Stimulated activated naive CD8-positive, alpha-beta T cell treated with anti-CD3 and anti-CD28 coated beads, Interleukin-15, Interleukin-2, amounts not matched to agents 100 ng/mL and 50 ng/mL, for 24 hours (primary cell): ENCODE measurements around the gene VPS4A.
"Not testable (repeated sequence)": the region's sequence is repeated elsewhere in the genome, so short reads cannot be mapped to it uniquely, and the experiment has no call there.

Experiments
- H3K27ac Mint-ChIP-seq: one replicate; pipeline ENCODE4 v1.8.0; 2021; ENCODE audit warnings: mild to moderate bottlenecking, mixed read lengths
- H3K27me3 Mint-ChIP-seq: one replicate; pipeline ENCODE4 v1.8.0; 2021; ENCODE audit warnings: mixed read lengths
- H3K36me3 Mint-ChIP-seq: one replicate; pipeline ENCODE4 v1.8.0; 2021; ENCODE audit warnings: low read depth, mixed read lengths
- H3K4me1 Mint-ChIP-seq: one replicate; pipeline ENCODE4 v1.8.0; 2021; ENCODE audit warnings: low read depth, mixed read lengths
- H3K4me3 Mint-ChIP-seq: one replicate; pipeline ENCODE4 v1.8.0; 2021; ENCODE audit warnings: mild to moderate bottlenecking, mixed read lengths
- H3K9me3 Mint-ChIP-seq: one replicate; pipeline ENCODE4 v1.8.0; 2021; ENCODE audit warnings: mixed read lengths

The VPS4A gene

DNA sequence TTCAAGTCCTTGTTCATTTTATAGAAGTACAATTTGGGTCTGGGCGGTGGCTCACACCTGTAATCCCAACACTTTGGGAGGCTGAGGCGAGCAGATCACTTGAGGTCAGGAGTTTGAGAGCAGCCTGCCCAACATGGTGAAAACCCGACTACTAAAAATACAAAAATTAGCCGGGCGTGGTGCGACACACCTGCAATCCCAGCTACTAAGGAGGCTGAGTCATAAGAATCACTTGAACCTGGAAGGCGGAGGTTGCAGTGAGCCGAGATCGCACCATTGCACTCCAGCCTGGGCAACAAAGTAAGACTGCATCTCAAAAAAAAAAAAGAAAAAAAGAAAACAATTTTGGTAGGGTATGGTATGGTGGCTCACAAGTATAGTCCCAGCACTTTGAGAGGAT, 48.9 kb downstream of the VPS4A start:
- H3K27ac Mint-ChIP-seq, H3K4me1 Mint-ChIP-seq, H3K27me3 Mint-ChIP-seq, H3K4me3 Mint-ChIP-seq, H3K9me3 Mint-ChIP-seq: not testable (repeated sequence)
- H3K36me3 Mint-ChIP-seq: peaks cover 42% of the 10 kb centered on the region

DNA sequence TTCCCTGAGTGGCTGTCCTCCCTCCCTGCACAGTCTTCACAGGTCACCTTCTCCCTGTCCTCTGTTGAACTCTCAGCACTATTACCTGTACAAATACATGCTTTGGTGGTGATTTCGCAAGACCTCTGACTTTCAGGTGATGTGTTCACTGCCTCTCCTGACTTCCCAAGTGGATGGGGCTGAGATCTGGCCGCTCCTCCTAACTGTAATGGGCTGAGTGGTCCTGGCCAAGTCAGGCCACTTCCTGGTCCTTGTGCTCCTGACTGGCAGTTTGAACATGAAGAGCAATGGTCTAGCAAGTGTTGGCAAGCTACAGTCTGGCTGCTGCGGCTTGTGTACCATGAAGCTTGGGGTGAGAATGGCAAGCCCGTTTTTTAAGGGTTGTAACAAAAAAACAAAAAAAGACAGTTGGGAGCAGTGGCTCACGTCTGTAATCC, 52.1 kb downstream of the VPS4A start:
- Mint-ChIP-seq H3K36me3 (peaks cover 48% of the 10 kb centered on the region), H3K9me3 (no peaks in the 10 kb centered on the region), H3K4me3 (no peak overlapping the region), H3K27ac (peak overlapping the region; percentile 3), H3K4me1 (peaks cover 12% of the 10 kb centered on the region), H3K27me3 (no peaks in the 10 kb centered on the region)

DNA sequence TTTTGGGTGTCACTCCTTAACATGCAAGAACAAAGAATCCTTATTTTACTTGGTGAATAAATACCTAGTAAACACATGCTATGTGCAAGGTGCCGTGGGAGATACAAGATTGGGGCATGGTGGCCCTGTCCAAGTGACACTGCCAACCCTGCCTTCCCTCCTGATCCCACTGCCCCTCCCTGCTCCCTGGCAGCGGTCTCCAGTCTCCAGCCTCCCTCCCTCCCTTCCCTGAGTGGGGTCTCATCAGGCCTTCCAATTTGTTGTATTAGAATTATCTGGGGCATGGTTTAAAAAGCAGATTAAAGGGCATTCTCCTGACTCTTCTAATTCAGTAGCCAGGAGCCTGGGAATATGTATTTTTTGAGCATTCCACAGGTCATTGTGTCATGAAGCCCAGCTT, 52.9 kb downstream of the VPS4A start:
- no peak overlapping the region for H3K4me3 Mint-ChIP-seq
- H3K27ac Mint-ChIP-seq: no peak overlapping the region
- no peaks in the 10 kb centered on the region for H3K27me3 Mint-ChIP-seq
- H3K36me3 Mint-ChIP-seq: peaks cover 56% of the 10 kb centered on the region
- H3K4me1 Mint-ChIP-seq: peaks cover 12% of the 10 kb centered on the region
- H3K9me3 Mint-ChIP-seq: no peaks in the 10 kb centered on the region

DNA sequence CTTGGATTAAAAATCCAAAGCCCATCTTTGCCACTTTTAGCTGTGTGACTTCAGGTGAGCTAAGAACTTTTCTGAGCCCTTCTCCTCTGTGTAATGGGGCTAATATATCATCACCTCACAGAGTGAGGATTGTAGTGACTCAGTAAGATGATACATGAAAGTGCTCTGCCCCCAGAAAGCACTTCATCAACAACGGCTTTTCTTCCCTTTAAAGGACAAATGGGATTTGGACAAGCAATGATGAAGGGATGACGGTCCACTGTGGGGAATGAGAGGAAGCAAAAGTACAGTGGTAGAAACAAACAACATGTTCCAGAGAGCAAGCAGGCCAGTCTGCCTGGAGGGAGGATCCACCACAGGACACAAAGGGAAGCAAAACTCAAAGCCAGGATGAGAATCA, 54.8 kb downstream of the VPS4A start:
- H3K36me3 Mint-ChIP-seq: peaks cover 69% of the 10 kb centered on the region
- no peaks in the 10 kb centered on the region for H3K27me3 Mint-ChIP-seq
- peaks cover 12% of the 10 kb centered on the region for H3K4me1 Mint-ChIP-seq
- H3K4me3 Mint-ChIP-seq: no peak overlapping the region
- peak overlapping the region; percentile 49 for H3K27ac Mint-ChIP-seq
- H3K9me3 Mint-ChIP-seq: no peaks in the 10 kb centered on the region

DNA sequence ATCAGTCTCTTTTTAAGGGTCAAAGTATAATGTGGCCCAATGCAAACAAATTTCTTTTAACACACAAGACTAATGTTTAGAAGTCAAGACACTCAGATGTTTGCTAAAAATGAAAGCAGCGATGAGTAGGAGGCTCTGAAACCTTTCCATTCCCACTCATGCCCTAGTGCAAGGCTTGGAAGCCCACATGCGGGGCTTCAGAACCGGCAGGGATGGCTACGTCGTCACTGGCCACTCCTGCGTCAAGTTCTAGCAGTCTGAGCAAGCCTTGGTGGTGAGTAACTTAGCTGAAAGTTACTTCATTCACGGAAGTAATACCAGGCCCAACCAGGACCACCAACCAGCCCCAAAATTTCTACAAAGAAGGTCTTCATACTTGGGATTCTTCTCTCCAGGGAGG, 55.3 kb downstream of the VPS4A start:
- Mint-ChIP-seq H3K27me3 (no peaks in the 10 kb centered on the region), H3K36me3 (peaks cover 66% of the 10 kb centered on the region), H3K4me1 (peaks cover 13% of the 10 kb centered on the region), H3K27ac (no peak overlapping the region), H3K9me3 (no peaks in the 10 kb centered on the region), H3K4me3 (no peak overlapping the region)

DNA sequence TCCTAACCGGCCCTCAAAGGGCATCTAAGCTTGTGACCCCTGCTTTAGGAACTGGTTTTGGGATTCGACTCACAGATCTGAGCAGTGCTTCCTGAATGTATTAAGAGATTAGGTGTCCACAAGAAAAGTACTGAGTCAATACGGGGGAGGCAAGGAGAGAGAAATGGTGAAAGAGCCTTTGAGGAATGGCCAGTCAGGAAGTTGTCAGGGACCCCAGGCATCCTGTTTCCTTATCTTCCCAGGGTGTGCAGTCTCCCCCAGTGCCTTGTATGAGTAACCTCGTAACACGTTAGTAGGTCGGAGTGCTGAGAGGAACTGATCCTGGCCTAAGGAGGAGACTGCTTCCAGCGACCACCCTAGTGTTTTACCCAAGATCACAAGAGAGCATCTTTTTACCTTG, 56.8 kb downstream of the VPS4A start:
- Mint-ChIP-seq H3K4me3 (no peak overlapping the region), H3K27ac (peak overlapping the region; percentile 17), H3K27me3 (no peaks in the 10 kb centered on the region), H3K36me3 (peaks cover 71% of the 10 kb centered on the region), H3K4me1 (peaks cover 25% of the 10 kb centered on the region), H3K9me3 (no peaks in the 10 kb centered on the region)

DNA sequence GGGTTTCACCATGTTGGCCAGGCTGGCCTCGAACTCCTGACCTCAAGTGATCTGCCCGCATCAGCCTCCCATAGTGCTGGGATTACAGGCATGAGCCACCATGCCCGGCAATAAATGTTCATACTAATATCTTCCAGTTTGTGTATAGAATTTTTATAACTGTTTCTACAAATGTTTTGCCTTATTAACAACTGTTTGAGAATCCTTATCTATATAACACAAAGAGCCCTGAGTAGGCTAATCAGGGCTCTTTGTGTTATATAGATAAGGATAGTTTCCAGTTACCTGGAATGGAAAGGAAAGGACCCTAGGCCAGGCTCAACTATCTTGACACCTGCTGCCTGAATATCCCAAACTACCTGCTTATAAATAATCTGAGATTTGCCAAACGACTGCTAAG, 57.7 kb downstream of the VPS4A start:
- Mint-ChIP-seq H3K27ac (no peak overlapping the region), H3K36me3 (peaks cover 74% of the 10 kb centered on the region), H3K4me1 (peaks cover 32% of the 10 kb centered on the region), H3K4me3 (no peak overlapping the region), H3K27me3 (no peaks in the 10 kb centered on the region), H3K9me3 (no peaks in the 10 kb centered on the region)

DNA sequence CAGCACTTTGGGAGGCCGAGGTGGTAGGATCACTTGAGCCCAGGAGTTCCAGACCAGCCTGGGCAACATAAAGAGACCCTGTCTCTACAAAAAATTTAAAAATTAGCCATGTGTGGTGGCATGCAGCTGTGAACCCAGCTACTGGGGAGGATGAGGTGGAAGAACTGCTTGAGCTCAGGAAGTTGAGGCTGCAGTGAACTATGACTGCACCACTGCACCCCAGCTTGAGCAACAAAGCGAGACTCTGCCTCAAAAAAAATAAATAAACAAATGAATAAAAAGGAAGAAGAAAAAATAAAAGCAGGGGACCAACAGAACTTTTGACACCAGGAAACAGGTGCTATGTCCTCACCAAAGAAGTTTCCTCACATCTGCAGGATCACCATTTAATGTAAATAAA, 60.4 kb downstream of the VPS4A start:
- peaks cover 26% of the 10 kb centered on the region for H3K4me1 Mint-ChIP-seq
- H3K27me3 Mint-ChIP-seq: no peaks in the 10 kb centered on the region
- no peak overlapping the region for H3K4me3 Mint-ChIP-seq
- no peak overlapping the region for H3K27ac Mint-ChIP-seq
- peaks cover 72% of the 10 kb centered on the region for H3K36me3 Mint-ChIP-seq
- H3K9me3 Mint-ChIP-seq: no peaks in the 10 kb centered on the region

DNA sequence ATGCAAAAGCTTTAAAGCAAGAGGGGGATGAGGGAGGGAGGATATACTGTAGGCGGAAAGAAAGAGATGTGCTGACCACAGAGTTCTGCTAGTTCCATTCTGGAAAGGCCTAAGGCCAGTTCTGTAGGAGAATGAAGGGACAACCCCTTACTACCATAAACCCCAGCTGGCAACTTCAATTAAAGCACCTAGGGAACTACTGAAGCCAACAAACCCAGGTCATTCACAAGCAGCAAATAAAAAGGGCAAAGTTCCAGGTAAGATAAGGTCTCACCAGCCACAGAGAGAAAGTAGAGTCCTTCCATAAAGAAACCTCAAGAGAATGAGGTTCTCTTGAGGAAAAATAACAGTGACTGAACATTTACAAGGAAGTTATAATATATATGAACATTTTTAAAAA, 61.9 kb downstream of the VPS4A start:
- no peak overlapping the region for H3K4me3 Mint-ChIP-seq
- no peak overlapping the region for H3K27ac Mint-ChIP-seq
- no peaks in the 10 kb centered on the region for H3K27me3 Mint-ChIP-seq
- no peaks in the 10 kb centered on the region for H3K9me3 Mint-ChIP-seq
- peaks cover 21% of the 10 kb centered on the region for H3K4me1 Mint-ChIP-seq
- peaks cover 70% of the 10 kb centered on the region for H3K36me3 Mint-ChIP-seq
